NB4 (cell line): ENCODE measurements around the gene ZNF471.

ENCODE experiments used
- POLR2A ChIP-seq: IDR thresholded peaks from 2 replicates; pipeline ENCODE4 v1.6.1; 2011; ENCODE audit warnings: mild to moderate bottlenecking; ENCODE audit not compliant: insufficient read length; ENCODE audit errors: extremely low read depth
- TF ChIP-seq, protein P1 (sequence below): IDR thresholded peaks from one replicate; pipeline ENCODE4 v1.5.1; 2012; ENCODE audit warnings: low read depth, low read length
- TF ChIP-seq, protein P2 (sequence below): IDR thresholded peaks from 2 replicates; pipeline ENCODE4 v1.6.1; 2011; ENCODE audit warnings: low read depth, low read length

DNA sequence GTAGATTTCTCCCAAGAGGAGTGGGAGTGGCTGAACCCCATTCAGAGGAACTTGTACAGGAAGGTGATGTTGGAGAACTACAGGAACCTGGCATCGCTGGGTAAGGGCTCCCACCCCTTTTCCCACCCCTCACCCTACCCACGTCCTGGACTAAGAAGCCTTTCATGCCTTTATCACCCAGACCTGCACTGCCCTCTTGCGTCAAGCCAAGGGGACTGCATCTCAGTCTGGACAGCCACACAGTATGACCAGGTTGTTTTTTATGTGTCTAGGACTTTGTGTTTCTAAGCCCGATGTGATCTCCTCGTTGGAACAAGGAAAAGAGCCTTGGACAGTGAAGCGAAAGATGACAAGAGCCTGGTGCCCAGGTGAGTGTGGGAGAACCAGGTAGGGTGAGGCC lies 39.9 kb downstream of the ZNF471 start:
- TF ChIP-seq, protein P1, sequence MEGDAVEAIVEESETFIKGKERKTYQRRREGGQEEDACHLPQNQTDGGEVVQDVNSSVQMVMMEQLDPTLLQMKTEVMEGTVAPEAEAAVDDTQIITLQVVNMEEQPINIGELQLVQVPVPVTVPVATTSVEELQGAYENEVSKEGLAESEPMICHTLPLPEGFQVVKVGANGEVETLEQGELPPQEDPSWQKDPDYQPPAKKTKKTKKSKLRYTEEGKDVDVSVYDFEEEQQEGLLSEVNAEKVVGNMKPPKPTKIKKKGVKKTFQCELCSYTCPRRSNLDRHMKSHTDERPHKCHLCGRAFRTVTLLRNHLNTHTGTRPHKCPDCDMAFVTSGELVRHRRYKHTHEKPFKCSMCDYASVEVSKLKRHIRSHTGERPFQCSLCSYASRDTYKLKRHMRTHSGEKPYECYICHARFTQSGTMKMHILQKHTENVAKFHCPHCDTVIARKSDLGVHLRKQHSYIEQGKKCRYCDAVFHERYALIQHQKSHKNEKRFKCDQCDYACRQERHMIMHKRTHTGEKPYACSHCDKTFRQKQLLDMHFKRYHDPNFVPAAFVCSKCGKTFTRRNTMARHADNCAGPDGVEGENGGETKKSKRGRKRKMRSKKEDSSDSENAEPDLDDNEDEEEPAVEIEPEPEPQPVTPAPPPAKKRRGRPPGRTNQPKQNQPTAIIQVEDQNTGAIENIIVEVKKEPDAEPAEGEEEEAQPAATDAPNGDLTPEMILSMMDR = no peak
- no peak for TF ChIP-seq POLR2A
- TF ChIP-seq, protein P2, sequence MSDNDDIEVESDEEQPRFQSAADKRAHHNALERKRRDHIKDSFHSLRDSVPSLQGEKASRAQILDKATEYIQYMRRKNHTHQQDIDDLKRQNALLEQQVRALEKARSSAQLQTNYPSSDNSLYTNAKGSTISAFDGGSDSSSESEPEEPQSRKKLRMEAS = no peak
